Right lobe of liver (tissue), 4 donors: ENCODE results near the gene IL17REL.
"Not testable (repeated sequence)": the region's sequence is repeated elsewhere in the genome, so short reads cannot be mapped to it uniquely, and the experiment has no call there.

ENCODE experiments used
- CTCF ChIP-seq, 4 donors: fragments of 200-600 bp in 3 of 4; fragments of 450-650 bp in 1 of 4; IDR thresholded peaks; one replicate each; pipeline versions ENCODE4 v1.5.1 to v1.8.0; 2016 to 2022; ENCODE audit warnings: antibody characterized with exemption in 4 of 4, mild to moderate bottlenecking in 2 of 4
- POLR2A ChIP-seq: fragments of 450-650 bp; IDR thresholded peaks from one replicate; pipeline ENCODE4 v1.6.1; 2017; ENCODE audit warnings: antibody characterized with exemption, mild to moderate bottlenecking
- donor health status: DM: no; HTN: no; CAD: no.
- donor health status: DM: no; HTN: no; CAD: no.
- donor health status: DM: no; HTN: yes; CAD: no.

- not testable (repeated sequence) for TF ChIP-seq CTCF (IDR thresholded peaks at IDR 0.05); POLR2A
These were observed 22.7 kb downstream of the IL17REL start for GRCh38 chr22:49989826-49990225.
